ENCODE data around the gene DUSP14.

DNA sequence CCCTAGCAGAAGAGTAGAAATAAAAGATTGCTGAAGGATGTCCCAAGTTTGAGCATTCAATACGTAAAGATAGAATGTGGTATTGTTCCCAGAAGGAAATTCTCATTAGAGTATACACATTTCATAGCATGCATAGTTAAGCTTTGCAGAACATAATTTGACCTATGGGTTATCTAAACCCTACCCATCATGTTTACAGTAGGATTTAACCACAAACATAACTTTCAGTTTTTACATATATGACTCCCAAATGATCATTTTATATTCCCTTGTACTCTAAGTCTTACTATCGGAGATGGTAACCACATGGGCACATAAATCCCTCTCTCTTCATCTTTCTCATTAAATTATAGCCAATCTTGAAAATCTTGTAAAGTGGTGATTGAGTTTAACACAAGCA, 68.6 kb downstream of the DUSP14 start:
- TF ChIP-seq POLR2A (IDR thresholded peaks at IDR 0.05; ENCODE audit: low read depth, low read length), result no peak
- no peak for TF ChIP-seq POLR2AphosphoS5 (IDR thresholded peaks at IDR 0.05; ENCODE audit: low read depth, low read length)
- no peak for TF ChIP-seq TAF1 (IDR thresholded peaks at IDR 0.05; ENCODE audit: low read depth, low read length)
